ENCODE data around the gene TEKT5.

DNA sequence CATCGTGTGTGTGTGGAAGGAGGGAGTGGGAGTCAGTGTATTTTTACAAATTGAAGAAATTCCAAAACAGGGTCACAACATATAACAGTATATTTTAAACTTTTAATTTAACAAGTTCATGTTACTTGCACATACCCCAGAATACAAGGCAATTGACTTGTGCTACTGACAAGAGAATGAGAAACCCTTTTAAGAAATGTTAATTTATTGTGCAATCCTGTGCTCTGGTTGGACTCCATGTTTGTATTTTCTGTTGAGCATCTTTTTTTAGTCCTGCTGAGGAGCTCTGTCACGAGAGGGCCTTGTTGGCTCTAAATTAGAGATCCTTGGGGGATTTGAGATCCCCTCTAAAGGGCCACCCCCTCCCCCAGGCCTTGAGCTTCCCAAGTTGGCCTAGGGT lies 113.2 kb downstream of the TEKT5 start:
- TF ChIP-seq, protein P1, sequence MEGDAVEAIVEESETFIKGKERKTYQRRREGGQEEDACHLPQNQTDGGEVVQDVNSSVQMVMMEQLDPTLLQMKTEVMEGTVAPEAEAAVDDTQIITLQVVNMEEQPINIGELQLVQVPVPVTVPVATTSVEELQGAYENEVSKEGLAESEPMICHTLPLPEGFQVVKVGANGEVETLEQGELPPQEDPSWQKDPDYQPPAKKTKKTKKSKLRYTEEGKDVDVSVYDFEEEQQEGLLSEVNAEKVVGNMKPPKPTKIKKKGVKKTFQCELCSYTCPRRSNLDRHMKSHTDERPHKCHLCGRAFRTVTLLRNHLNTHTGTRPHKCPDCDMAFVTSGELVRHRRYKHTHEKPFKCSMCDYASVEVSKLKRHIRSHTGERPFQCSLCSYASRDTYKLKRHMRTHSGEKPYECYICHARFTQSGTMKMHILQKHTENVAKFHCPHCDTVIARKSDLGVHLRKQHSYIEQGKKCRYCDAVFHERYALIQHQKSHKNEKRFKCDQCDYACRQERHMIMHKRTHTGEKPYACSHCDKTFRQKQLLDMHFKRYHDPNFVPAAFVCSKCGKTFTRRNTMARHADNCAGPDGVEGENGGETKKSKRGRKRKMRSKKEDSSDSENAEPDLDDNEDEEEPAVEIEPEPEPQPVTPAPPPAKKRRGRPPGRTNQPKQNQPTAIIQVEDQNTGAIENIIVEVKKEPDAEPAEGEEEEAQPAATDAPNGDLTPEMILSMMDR (IDR thresholded peaks at IDR 0.05; ENCODE audit: insufficient read depth, low read length, poor library complexity, severe bottlenecking) = no peak
- TF ChIP-seq EZH2phosphoT487 (conservative IDR thresholded peaks at IDR 0.05; ENCODE audit: low read length) = no peak

All from SU-DHL-6 (cell line).